Smooth muscle cell (in vitro differentiated cells): Measurements from ENCODE around the gene TTC22. TPM values are rescaled to one million over a fixed set of nuclear protein-coding genes. Genes with fewer than 3 reads are reported as not detected.

Source experiments
- DNase-seq: peaks from one replicate; lab custom pipeline; 2025; ENCODE audit not compliant: unreplicated experiment; lab: John Stamatoyannopoulos, UW
- H2AFZ ChIP-seq: fragments of 200-600 bp; sonication (generic); 2 replicates; pipeline ENCODE4 v1.6.0; 2016; ENCODE audit warnings: antibody characterized with exemption, low read depth, mild to moderate bottlenecking
- H3F3A ChIP-seq: fragments of 200-600 bp; sonication (generic); 2 replicates; pipeline ENCODE4 v1.6.0; 2017; ENCODE audit warnings: antibody characterized with exemption, low read depth
- H3K27ac ChIP-seq: fragments of 200-600 bp; sonication (generic); 2 replicates; pipeline ENCODE4 v1.5.1; 2016; ENCODE audit warnings: low read depth, mild to moderate bottlenecking
- H3K27me3 ChIP-seq: fragments of 200-600 bp; sonication (generic); 2 replicates; pipeline ENCODE4 v1.6.1; 2016; ENCODE audit warnings: low read depth, mild to moderate bottlenecking
- H3K36me3 ChIP-seq: fragments of 200-600 bp; sonication (generic); 2 replicates; pipeline ENCODE4 v1.5.1; 2016; ENCODE audit warnings: low read depth
- H3K4me1 ChIP-seq: fragments of 200-600 bp; sonication (generic); 2 replicates; pipeline ENCODE4 v1.5.1; 2016; ENCODE audit warnings: low read depth
- H3K4me2 ChIP-seq: fragments of 200-600 bp; sonication (generic); 2 replicates; pipeline ENCODE4 v1.6.0; 2016; ENCODE audit warnings: mild to moderate bottlenecking
- H3K4me3 ChIP-seq: fragments of 200-600 bp; sonication (generic); 2 replicates; pipeline ENCODE4 v1.5.1; 2016; ENCODE audit warnings: mild to moderate bottlenecking
- H3K79me2 ChIP-seq: fragments of 200-600 bp; sonication (generic); 2 replicates; pipeline ENCODE4 v1.6.0; 2016; ENCODE audit warnings: low read depth, mild to moderate bottlenecking
- H3K9ac ChIP-seq: fragments of 200-600 bp; sonication (generic); 2 replicates; pipeline ENCODE4 v1.6.0; 2016; ENCODE audit warnings: low read depth
- H3K9me3 ChIP-seq: fragments of 200-600 bp; sonication (generic); replicated peaks from 2 replicates; pipeline ENCODE4 v1.5.1; 2016; ENCODE audit warnings: low read depth
- H4K20me1 ChIP-seq: fragments of 200-600 bp; sonication (generic); 2 replicates; pipeline ENCODE4 v1.6.0; 2016; ENCODE audit warnings: low read depth
- CTCF ChIP-seq: fragments of 200-600 bp; sonication (generic); IDR thresholded peaks from 2 replicates; pipeline ENCODE4 v1.5.1; 2017; ENCODE audit warnings: borderline replicate concordance, mild to moderate bottlenecking, antibody characterized with exemption; ENCODE audit not compliant: insufficient read depth, poor library complexity, severe bottlenecking
- WGBS: methylation state at CpG from one replicate; pipeline ENCODE4 v1.1.7; 2016; ENCODE audit warnings: low lambda C conversion rate; 5-methylcytosine and 5-hydroxymethylcytosine counted together
- polyA plus RNA-seq: library from polyadenylated mRNA; unstranded; fragments of >200 nt; fragmentation: Nextera tagmentation; extraction: Ambion mirVana; gene quantifications from 2 replicates; pipeline ENCODE4 v1.2.1, GENCODE V29; 2016
- total RNA-seq: library from RNA; depleted of rRNA; stranded (reverse); fragments of >200 nt; gene quantifications from 2 replicates; pipeline ENCODE4 v1.2.3, GENCODE V29; 2014

Gene TTC22
- total and polyA plus RNA-seq, 2 experiments from 2014 or later: 0.50 to 1.3 TPM

DNA sequence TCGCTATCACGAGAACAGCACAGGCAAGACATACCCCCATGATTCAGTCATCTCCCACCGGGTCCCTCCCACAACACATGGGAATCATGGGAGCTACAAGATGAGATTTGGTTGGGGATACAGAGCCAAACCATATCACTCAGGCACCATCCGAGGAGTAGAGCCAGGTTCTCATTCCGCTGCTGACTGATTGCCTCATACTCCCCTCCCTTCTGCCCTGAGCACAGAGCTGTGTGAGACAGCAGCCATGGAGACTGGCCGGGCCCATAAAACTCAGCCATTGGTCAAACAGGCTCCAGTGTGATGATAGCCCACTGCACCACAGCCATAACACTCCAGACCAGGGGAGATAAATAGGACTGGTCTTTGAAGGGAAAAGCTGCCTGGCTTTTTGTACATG lies 62.9 kb downstream of the TTC22 start:
- DNase-seq: no peak
- H3K4me1 ChIP-seq: no peaks in the 10 kb centered on the region
- H2AFZ ChIP-seq: no peak overlapping the region
- H3K27me3 ChIP-seq: no peaks in the 10 kb centered on the region
- no peak overlapping the region for H3K27ac ChIP-seq
- H4K20me1 ChIP-seq: no peaks in the 10 kb centered on the region
- H3K36me3 ChIP-seq: peaks cover 6% of the 10 kb centered on the region
- no peak overlapping the region for H3K4me2 ChIP-seq
- H3K4me3 ChIP-seq: no peak overlapping the region
- H3K79me2 ChIP-seq: no peaks in the 10 kb centered on the region
- no peak overlapping the region for H3K9ac ChIP-seq
- H3K9me3 ChIP-seq: no peaks in the 10 kb centered on the region
- no peaks in the 10 kb centered on the region for H3F3A ChIP-seq
- 92% methylated on average over 6 of the region's 6 CpGs for WGBS
- TF ChIP-seq CTCF: no peak

- peaks cover 6% of the 10 kb centered on the region for H3K36me3 ChIP-seq
- WGBS: 97% methylated on average over 5 of the region's 5 CpGs
Measured at GRCh38 chr1:54736685-54737084, 64.4 kb downstream of the TTC22 start.

More at GRCh38 chr1:54736685-54737084, 64.4 kb downstream of the TTC22 start:
- Histone ChIP-seq H3K27ac (no peak overlapping the region), H2AFZ (no peak overlapping the region), H3F3A (no peaks in the 10 kb centered on the region), H4K20me1 (no peaks in the 10 kb centered on the region), H3K79me2 (no peaks in the 10 kb centered on the region), H3K9ac (no peak overlapping the region), H3K4me1 (no peaks in the 10 kb centered on the region), H3K4me3 (no peak overlapping the region), H3K9me3 (no peaks in the 10 kb centered on the region), H3K4me2 (no peak overlapping the region), H3K27me3 (no peaks in the 10 kb centered on the region)
- DNase-seq: no peak
- TF ChIP-seq CTCF: no peak

Other genes starting within 250 kb of the TTC22 start
- gene FAM151A, start 177.8 kb downstream of the TTC22 start, total RNA-seq: not detected in 2 replicates
- not detected in 2 replicates for gene FAM151A, start 177.8 kb downstream of the TTC22 start, polyA plus RNA-seq
- gene MROH7, start 159.5 kb downstream of the TTC22 start, total RNA-seq: 0.58 and 0.76 TPM in 2 replicates
- 0.33 and 0.35 TPM in 2 replicates for gene MROH7, start 159.5 kb downstream of the TTC22 start, polyA plus RNA-seq
- gene TTC4, start 85.5 kb downstream of the TTC22 start, total RNA-seq: 12.6 and 14.7 TPM in 2 replicates
- 27.3 and 27.4 TPM in 2 replicates for gene TTC4, start 85.5 kb downstream of the TTC22 start, polyA plus RNA-seq
- 1.7 and 4.1 TPM in 2 replicates for gene PARS2, start 36.8 kb downstream of the TTC22 start, total RNA-seq
- gene PARS2, start 36.8 kb downstream of the TTC22 start, polyA plus RNA-seq: 4.5 and 5.7 TPM in 2 replicates
- 47.2 and 54.7 TPM in 2 replicates for gene DHCR24, start 85.9 kb upstream of the TTC22 start, total RNA-seq
- 53.5 and 64.2 TPM in 2 replicates for gene DHCR24, start 85.9 kb upstream of the TTC22 start, polyA plus RNA-seq
- 0.13 and 0.18 TPM in 2 replicates for gene TMEM61, start 179.3 kb upstream of the TTC22 start, total RNA-seq
- 0.44 and 0.86 TPM in 2 replicates for gene TMEM61, start 179.3 kb upstream of the TTC22 start, polyA plus RNA-seq
- not detected in 2 replicates for gene BSND, start 197.6 kb upstream of the TTC22 start, total RNA-seq
- gene BSND, start 197.6 kb upstream of the TTC22 start, polyA plus RNA-seq: not detected in 2 replicates
- 0.18 TPM in 1 of 2 replicates, not detected in the other for gene PCSK9, start 238.2 kb upstream of the TTC22 start, total RNA-seq
- 0.47 and 0.70 TPM in 2 replicates for gene PCSK9, start 238.2 kb upstream of the TTC22 start, polyA plus RNA-seq